Neutrophil (primary cell): ENCODE results near the gene HRH2.
A peak's percentile ranks its signal among the peaks of the same experiment; 100 is the strongest.

ENCODE experiments used
- H3K27ac ChIP-seq: fragments of 200-600 bp; sonication (generic); 2 replicates; pipeline ENCODE4 v1.5.1; 2016; ENCODE audit warnings: mild to moderate bottlenecking, moderate library complexity
- H3K27me3 ChIP-seq: fragments of 200-600 bp; sonication (generic); 2 replicates; pipeline ENCODE4 v1.6.0; 2016; ENCODE audit warnings: mild to moderate bottlenecking
- H3K36me3 ChIP-seq: fragments of 200-600 bp; sonication (generic); 2 replicates; pipeline ENCODE4 v1.5.1; 2017
- H3K4me1 ChIP-seq, 2 experiments: fragments of 200-600 bp in 1 of 2; sonication (generic) in 1 of 2; 1 replicate in 1 of 2; 2 replicates in 1 of 2; pipeline versions ENCODE4 v1.5.1 to v1.6.1; 2013 to 2016; ENCODE audit warnings: low read depth in 1 of 2, low read length in 1 of 2, mild to moderate bottlenecking in 1 of 2, moderate library complexity in 1 of 2; ENCODE audit not compliant: control insufficient read depth in 1 of 2, insufficient read depth in 1 of 2
- H3K4me3 ChIP-seq, 2 experiments: fragments of 200-600 bp in 1 of 2; sonication (generic) in 1 of 2; 1 replicate in 1 of 2; 2 replicates in 1 of 2; pipeline ENCODE4 v1.5.1; 2013 to 2016; ENCODE audit warnings: low read depth in 1 of 2, low read length in 1 of 2, mild to moderate bottlenecking in 1 of 2, moderate library complexity in 1 of 2
- H3K9me3 ChIP-seq: fragments of 200-600 bp; sonication (generic); 2 replicates; pipeline ENCODE4 v1.5.1; 2016
- TF ChIP-seq, protein P1 (sequence below): fragments of 200-600 bp; sonication (generic); IDR thresholded peaks from 2 replicates; pipeline ENCODE4 v1.5.1; 2016; ENCODE audit warnings: antibody characterized with exemption

Gene HRH2

DNA sequence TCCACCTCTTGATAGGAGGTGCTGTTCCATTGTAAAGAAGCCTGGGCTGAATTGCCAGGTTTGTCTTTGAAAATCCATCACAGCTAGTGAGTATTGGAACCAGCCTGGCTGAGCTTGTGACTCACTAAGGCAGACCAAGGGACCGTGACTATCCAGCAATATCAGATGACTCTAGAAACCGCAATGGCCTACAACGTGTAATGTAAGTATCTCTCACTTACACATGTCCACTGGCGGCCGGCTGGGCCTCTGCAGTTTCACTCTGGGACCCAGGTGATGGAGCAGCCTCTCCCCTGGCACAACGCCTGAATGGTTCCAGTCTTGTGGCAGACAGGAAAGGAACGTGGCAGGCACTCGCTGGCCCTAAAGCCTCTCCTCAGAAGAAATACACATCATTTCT, 3.1 kb upstream of the HRH2 start:
- no peaks in the 10 kb centered on the region for H3K36me3 ChIP-seq
- H3K27me3 ChIP-seq, result no peaks in the 10 kb centered on the region
- TF ChIP-seq, protein P1, sequence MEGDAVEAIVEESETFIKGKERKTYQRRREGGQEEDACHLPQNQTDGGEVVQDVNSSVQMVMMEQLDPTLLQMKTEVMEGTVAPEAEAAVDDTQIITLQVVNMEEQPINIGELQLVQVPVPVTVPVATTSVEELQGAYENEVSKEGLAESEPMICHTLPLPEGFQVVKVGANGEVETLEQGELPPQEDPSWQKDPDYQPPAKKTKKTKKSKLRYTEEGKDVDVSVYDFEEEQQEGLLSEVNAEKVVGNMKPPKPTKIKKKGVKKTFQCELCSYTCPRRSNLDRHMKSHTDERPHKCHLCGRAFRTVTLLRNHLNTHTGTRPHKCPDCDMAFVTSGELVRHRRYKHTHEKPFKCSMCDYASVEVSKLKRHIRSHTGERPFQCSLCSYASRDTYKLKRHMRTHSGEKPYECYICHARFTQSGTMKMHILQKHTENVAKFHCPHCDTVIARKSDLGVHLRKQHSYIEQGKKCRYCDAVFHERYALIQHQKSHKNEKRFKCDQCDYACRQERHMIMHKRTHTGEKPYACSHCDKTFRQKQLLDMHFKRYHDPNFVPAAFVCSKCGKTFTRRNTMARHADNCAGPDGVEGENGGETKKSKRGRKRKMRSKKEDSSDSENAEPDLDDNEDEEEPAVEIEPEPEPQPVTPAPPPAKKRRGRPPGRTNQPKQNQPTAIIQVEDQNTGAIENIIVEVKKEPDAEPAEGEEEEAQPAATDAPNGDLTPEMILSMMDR, result no peak
- H3K9me3 ChIP-seq, result no peaks in the 10 kb centered on the region
- no peak overlapping the region for H3K4me3 ChIP-seq
- peak overlapping the region; percentile 57 for H3K27ac ChIP-seq
- peaks cover 70 to 85% of the 10 kb centered on the region in 2 experiments for H3K4me1 ChIP-seq

DNA sequence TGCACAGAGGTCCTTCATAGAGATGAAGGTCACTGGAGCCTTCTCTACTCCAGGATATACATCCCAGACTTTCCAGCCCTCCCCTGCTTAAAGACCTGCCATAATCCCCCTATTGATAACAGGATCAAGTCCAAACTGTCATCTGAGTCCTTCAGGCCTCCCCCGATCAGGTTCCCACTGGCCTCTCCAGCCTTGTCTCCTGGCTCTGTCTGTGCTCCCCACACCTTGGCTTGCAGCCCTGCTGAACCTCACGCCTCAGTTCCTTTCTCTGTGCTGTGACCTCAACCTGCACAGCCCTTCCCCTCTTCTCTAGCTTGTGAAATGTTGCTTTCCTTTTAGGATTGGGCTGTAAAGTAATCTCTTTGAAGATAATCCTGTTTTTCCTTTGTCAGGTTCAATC, 2.5 kb upstream of the HRH2 start:
- Histone ChIP-seq H3K9me3 (no peaks in the 10 kb centered on the region), H3K27ac (peak overlapping the region; percentile 57), H3K36me3 (peaks cover 4% of the 10 kb centered on the region), H3K4me3 (no peak overlapping the region), H3K4me1 (peaks cover 76 to 90% of the 10 kb centered on the region in 2 experiments), H3K27me3 (no peaks in the 10 kb centered on the region)
- TF ChIP-seq, protein P1, result no peak

DNA sequence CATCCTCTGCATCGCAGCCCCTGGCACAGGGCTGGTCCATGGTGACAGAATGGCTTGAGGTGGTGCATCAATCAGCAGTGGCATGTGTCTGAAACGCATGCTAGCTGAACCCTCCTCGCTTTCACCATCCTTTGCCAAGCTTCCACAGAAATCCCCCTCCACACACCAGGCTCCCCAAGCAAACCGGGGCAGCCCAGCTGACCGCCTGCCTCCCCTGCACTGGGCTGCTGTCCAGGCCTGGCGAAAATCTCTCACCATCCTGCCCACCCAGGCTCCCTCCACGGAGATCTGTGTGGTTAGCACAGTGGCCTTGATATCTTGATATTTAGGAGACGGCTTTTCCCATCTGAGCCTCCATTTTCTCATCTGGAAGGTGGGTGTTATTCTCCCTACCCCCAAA, 905 bp upstream of the HRH2 start:
- Histone ChIP-seq H3K4me1 (peaks cover 66 to 86% of the 10 kb centered on the region in 2 experiments), H3K9me3 (no peaks in the 10 kb centered on the region), H3K27me3 (no peaks in the 10 kb centered on the region), H3K27ac (peak overlapping the region; percentile 53), H3K36me3 (peaks cover 17% of the 10 kb centered on the region), H3K4me3 (peak overlapping the region; percentile 91 to 96)
- TF ChIP-seq, protein P1, result no peak

DNA sequence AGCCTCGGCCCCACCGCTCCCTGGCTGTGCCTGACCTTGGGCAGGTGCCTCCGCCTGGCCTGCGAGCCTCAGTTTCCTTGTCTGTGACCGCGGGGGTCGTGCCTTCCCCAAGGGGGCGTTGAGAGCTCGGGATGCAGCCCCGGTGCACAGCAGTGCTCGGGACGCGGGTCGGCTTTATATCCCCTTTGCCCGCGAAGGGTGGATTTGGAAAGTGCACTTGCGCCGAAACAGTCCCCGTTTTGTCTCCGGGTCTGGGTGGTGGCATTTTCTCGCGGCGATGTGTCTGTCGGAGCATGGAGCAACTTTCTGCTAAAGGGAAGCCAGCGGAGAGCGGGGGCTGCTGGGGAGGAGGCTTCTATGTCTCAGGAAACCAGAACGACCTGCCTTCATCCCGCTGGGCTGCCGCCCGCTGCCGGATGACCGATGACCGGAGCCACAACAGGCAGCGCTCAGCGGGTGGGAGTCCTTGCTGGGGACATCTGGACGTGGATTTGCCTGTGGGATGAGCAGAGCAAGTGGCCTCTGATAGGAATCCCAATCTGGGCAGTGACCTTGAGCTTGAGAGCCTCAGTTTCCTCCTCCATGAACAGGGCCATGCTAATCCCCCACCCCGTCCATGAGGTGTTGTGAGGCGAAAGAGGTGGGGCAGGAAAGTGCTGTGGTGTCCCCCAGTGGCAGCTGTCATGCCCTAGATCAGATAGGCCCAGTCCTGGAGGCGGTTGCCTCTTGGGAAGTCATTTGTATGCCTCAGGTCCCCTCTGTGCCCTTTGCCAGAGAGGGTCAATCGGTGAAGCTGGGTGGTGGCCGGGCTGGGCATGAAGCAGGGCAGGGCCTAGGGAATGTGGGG, 651 bp downstream of the HRH2 start:
- H3K9me3 ChIP-seq, result no peaks in the 10 kb centered on the region
- peak overlapping the region; percentile 91 to 96 for H3K4me3 ChIP-seq
- H3K4me1 ChIP-seq, result peaks cover 66 to 86% of the 10 kb centered on the region in 2 experiments
- H3K27me3 ChIP-seq, result no peaks in the 10 kb centered on the region
- TF ChIP-seq, protein P1, result no peak
- H3K36me3 ChIP-seq, result peaks cover 24% of the 10 kb centered on the region
- peak overlapping the region; percentile 85 for H3K27ac ChIP-seq

DNA sequence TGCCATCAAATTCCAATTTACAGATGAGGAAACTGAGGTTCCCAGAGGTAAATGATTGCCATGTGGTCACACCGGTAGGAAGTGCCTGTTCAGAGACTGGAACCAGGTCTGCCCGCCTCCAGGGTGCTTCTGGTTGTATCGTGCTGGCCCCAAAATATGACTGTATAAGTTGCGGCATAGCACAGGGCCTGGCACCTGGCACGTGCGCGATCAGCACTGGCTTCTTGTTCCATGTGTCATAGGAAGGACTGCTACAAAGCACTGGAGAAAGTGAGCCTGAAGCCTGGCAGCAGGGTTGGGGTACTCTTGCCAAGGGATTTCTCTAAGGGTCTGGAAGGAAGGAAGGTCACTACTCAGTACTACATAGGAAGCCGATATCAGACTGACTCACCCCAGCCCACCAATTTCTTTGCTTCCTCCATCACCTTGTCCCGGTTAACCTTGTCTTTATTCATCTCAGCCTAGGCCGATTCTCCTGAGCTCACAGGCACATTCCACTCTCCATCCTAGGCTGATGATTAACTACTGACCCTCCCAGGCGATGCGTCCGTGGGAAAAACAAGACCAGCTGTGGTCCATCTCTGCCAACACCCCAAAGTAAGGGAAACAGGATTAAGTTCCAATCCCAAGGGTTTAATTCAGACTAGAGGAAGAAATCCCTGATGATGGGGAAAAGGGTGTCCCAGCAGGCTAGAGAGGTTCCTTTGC, 1.8 kb downstream of the HRH2 start:
- TF ChIP-seq, protein P1, result no peak
- peaks cover 70 to 85% of the 10 kb centered on the region in 2 experiments for H3K4me1 ChIP-seq
- no peaks in the 10 kb centered on the region for H3K27me3 ChIP-seq
- peak overlapping the region; percentile 85 for H3K27ac ChIP-seq
- no peaks in the 10 kb centered on the region for H3K9me3 ChIP-seq
- H3K36me3 ChIP-seq, result peaks cover 33% of the 10 kb centered on the region
- peak overlapping the region; percentile 91 to 96 for H3K4me3 ChIP-seq
